Effector memory CD4-positive, alpha-beta T cell (primary cell): Measurements from ENCODE around the gene ASB1.

Source experiments
- DNase-seq, 3 donors: peaks; one replicate each; pipeline ENCODE4 v3.0.0-alpha.2; 2020
- H3K27ac ChIP-seq: 2 replicates; pipeline ENCODE4 v1.7.0; 2013; ENCODE audit warnings: mild to moderate bottlenecking, low read length, moderate library complexity; ENCODE audit not compliant: insufficient read depth, poor library complexity, severe bottlenecking
- H3K27me3 ChIP-seq: replicated peaks from 2 replicates; pipeline ENCODE4 v1.7.0; 2013; ENCODE audit warnings: mild to moderate bottlenecking, low read length; ENCODE audit not compliant: insufficient read depth, control insufficient read depth, poor library complexity, severe bottlenecking
- H3K36me3 ChIP-seq: 2 replicates; pipeline ENCODE4 v1.7.0; 2013; ENCODE audit warnings: mild to moderate bottlenecking, low read length, moderate library complexity; ENCODE audit not compliant: control insufficient read depth, insufficient read depth
- H3K4me1 ChIP-seq: 2 replicates; pipeline ENCODE4 v1.7.0; 2013; ENCODE audit warnings: low read length, mild to moderate bottlenecking; ENCODE audit not compliant: control insufficient read depth, insufficient read depth, poor library complexity, severe bottlenecking
- H3K4me3 ChIP-seq: 2 replicates; pipeline ENCODE4 v1.7.0; 2013; ENCODE audit warnings: low read length, low read depth, mild to moderate bottlenecking; ENCODE audit not compliant: insufficient read depth, poor library complexity, severe bottlenecking
- H3K9me3 ChIP-seq: 2 replicates; pipeline ENCODE4 v1.7.0; 2013; ENCODE audit warnings: mild to moderate bottlenecking, low read length, moderate library complexity; ENCODE audit not compliant: control insufficient read depth

Gene ASB1

GRCh38 chr2:238478216-238478615, 51.5 kb downstream of the ASB1 start:
- Histone ChIP-seq H3K27me3 (no peaks in the 10 kb centered on the region), H3K27ac (no peak overlapping the region), H3K9me3 (no peaks in the 10 kb centered on the region), H3K4me3 (no peak overlapping the region), H3K4me1 (no peaks in the 10 kb centered on the region), H3K36me3 (no peaks in the 10 kb centered on the region)
- DNase-seq: no peak

- Histone ChIP-seq H3K4me3 (no peak overlapping the region), H3K4me1 (no peaks in the 10 kb centered on the region), H3K9me3 (no peaks in the 10 kb centered on the region), H3K36me3 (no peaks in the 10 kb centered on the region), H3K27ac (no peak overlapping the region), H3K27me3 (no peaks in the 10 kb centered on the region)
- no peak for DNase-seq
Measured at GRCh38 chr2:238479847-238480246, 53.1 kb downstream of the ASB1 start.

- Histone ChIP-seq H3K4me1 (no peaks in the 10 kb centered on the region), H3K9me3 (no peaks in the 10 kb centered on the region), H3K36me3 (no peaks in the 10 kb centered on the region), H3K27ac (no peak overlapping the region), H3K4me3 (no peak overlapping the region), H3K27me3 (no peaks in the 10 kb centered on the region)
- DNase-seq: no peak
Measured at GRCh38 chr2:238483021-238483420, 56.3 kb downstream of the ASB1 start.

- Histone ChIP-seq H3K9me3 (no peaks in the 10 kb centered on the region), H3K4me3 (no peak overlapping the region), H3K36me3 (no peaks in the 10 kb centered on the region), H3K27me3 (no peaks in the 10 kb centered on the region), H3K27ac (no peak overlapping the region), H3K4me1 (no peaks in the 10 kb centered on the region)
- DNase-seq: no peak
Measured at GRCh38 chr2:238483656-238484055, 56.9 kb downstream of the ASB1 start.

- H3K4me3 ChIP-seq: no peak overlapping the region
- H3K36me3 ChIP-seq: no peaks in the 10 kb centered on the region
- H3K27me3 ChIP-seq: no peaks in the 10 kb centered on the region
- no peaks in the 10 kb centered on the region for H3K4me1 ChIP-seq
- no peak for DNase-seq
- no peaks in the 10 kb centered on the region for H3K9me3 ChIP-seq
- no peak overlapping the region for H3K27ac ChIP-seq
Measured at GRCh38 chr2:238484522-238485452, 58.1 kb downstream of the ASB1 start.

GRCh38 chr2:238486123-238486848, 59.6 kb downstream of the ASB1 start:
- Histone ChIP-seq H3K36me3 (no peaks in the 10 kb centered on the region), H3K27me3 (no peaks in the 10 kb centered on the region), H3K4me3 (no peak overlapping the region)

GRCh38 chr2:238487134-238487533, 60.4 kb downstream of the ASB1 start:
- no peaks in the 10 kb centered on the region for H3K9me3 ChIP-seq
- no peaks in the 10 kb centered on the region for H3K4me1 ChIP-seq
- DNase-seq: no peak
- H3K36me3 ChIP-seq: no peaks in the 10 kb centered on the region
- no peaks in the 10 kb centered on the region for H3K27me3 ChIP-seq
- no peak overlapping the region for H3K27ac ChIP-seq
- H3K4me3 ChIP-seq: no peak overlapping the region

More at GRCh38 chr2:238486123-238486848, 59.6 kb downstream of the ASB1 start:
- Histone ChIP-seq H3K9me3 (no peaks in the 10 kb centered on the region), H3K4me1 (no peaks in the 10 kb centered on the region), H3K27ac (no peak overlapping the region)
- DNase-seq: no peak

- H3K4me3 ChIP-seq: no peak overlapping the region
- H3K27ac ChIP-seq: no peak overlapping the region
- no peaks in the 10 kb centered on the region for H3K36me3 ChIP-seq
- DNase-seq: no peak
- H3K4me1 ChIP-seq: no peaks in the 10 kb centered on the region
- H3K27me3 ChIP-seq: no peaks in the 10 kb centered on the region
- no peaks in the 10 kb centered on the region for H3K9me3 ChIP-seq
Measured at GRCh38 chr2:238487652-238488346, 61.1 kb downstream of the ASB1 start.

GRCh38 chr2:238488347-238488826, 61.7 kb downstream of the ASB1 start:
- H3K9me3 ChIP-seq: no peaks in the 10 kb centered on the region
- DNase-seq: no peak
- no peak overlapping the region for H3K27ac ChIP-seq
- no peaks in the 10 kb centered on the region for H3K36me3 ChIP-seq
- no peak overlapping the region for H3K4me3 ChIP-seq
- H3K4me1 ChIP-seq: peaks cover 4% of the 10 kb centered on the region
- no peaks in the 10 kb centered on the region for H3K27me3 ChIP-seq
